Measurements from ENCODE around the gene PHACTR2.

GRCh38 chr6:143732536-143732935 is 54.8 kb downstream of the PHACTR2 start:
- TF ChIP-seq CTCF (IDR thresholded peaks at IDR 0.05; ENCODE audit: insufficient read depth, low read depth, low read length) = no peak
- no peak for TF ChIP-seq EZH2 (IDR thresholded peaks at IDR 0.05; ENCODE audit: insufficient read depth, low read length)

Measured in astrocyte (in vitro differentiated cells and primary cell).